ENCODE data around the gene HOXD3.
A peak's percentile ranks its signal among the peaks of the same experiment; 100 is the strongest.

The HOXD3 gene

GRCh38 chr2:176165370-176166050 is 8.4 kb downstream of the HOXD3 start:
- no peak for DNase-seq

GRCh38 chr2:176166272-176166671 is 9.2 kb downstream of the HOXD3 start:
- DNase-seq = no peak

- DNase-seq = no peak
These were observed 10.3 kb downstream of the HOXD3 start for GRCh38 chr2:176167398-176167797.

GRCh38 chr2:176169181-176169580 is 12.1 kb downstream of the HOXD3 start:
- DNase-seq = no peak

- DNase-seq = no peak
These were observed 12.6 kb downstream of the HOXD3 start for GRCh38 chr2:176169711-176170110.

- DNase-seq = no peak
These were observed 13.6 kb downstream of the HOXD3 start for GRCh38 chr2:176170602-176171305.

- peak; percentile 56 for DNase-seq
These were observed 14.4 kb downstream of the HOXD3 start for GRCh38 chr2:176171351-176172006.

GRCh38 chr2:176172007-176172894 is 15.1 kb downstream of the HOXD3 start:
- no peak for DNase-seq

- DNase-seq = no peak
These were observed 15.9 kb downstream of the HOXD3 start for GRCh38 chr2:176172895-176173566.

- DNase-seq = no peak
These were observed 16.7 kb downstream of the HOXD3 start for GRCh38 chr2:176173567-176174381.

GRCh38 chr2:176174382-176174823 is 17.3 kb downstream of the HOXD3 start:
- peak; percentile 58 for DNase-seq

GRCh38 chr2:176174824-176175708 is 18.0 kb downstream of the HOXD3 start:
- DNase-seq = no peak

- DNase-seq = no peak
These were observed 18.9 kb downstream of the HOXD3 start for GRCh38 chr2:176175709-176176607.

GRCh38 chr2:176177580-176178037 is 20.5 kb downstream of the HOXD3 start:
- DNase-seq = no peak

GRCh38 chr2:176178038-176178756 is 21.1 kb downstream of the HOXD3 start:
- no peak for DNase-seq

GRCh38 chr2:176178757-176179295 is 21.7 kb downstream of the HOXD3 start:
- DNase-seq = no peak

GRCh38 chr2:176181551-176181950 is 24.4 kb downstream of the HOXD3 start:
- no peak for DNase-seq

GRCh38 chr2:176182671-176183070 is 25.6 kb downstream of the HOXD3 start:
- DNase-seq = no peak
